GM18502 (cell line): ENCODE measurements around the gene METRN.
"Not testable (repeated sequence)": the region's sequence is repeated elsewhere in the genome, so short reads cannot be mapped to it uniquely, and the experiment has no call there.

Source experiments
- ATAC-seq: cut with Tn5 transposase; IDR thresholded peaks from one replicate; pipeline ENCODE4 v1.9.1; 2021; ENCODE audit warnings: mild to moderate bottlenecking; ENCODE audit not compliant: unreplicated experiment, poor library complexity

Gene METRN

GRCh38 chr16:707062-707538 lies 7.8 kb upstream of the METRN start:
- ATAC-seq, result no peak

GRCh38 chr16:708019-708418 lies 6.9 kb upstream of the METRN start:
- ATAC-seq, result no peak

DNA sequence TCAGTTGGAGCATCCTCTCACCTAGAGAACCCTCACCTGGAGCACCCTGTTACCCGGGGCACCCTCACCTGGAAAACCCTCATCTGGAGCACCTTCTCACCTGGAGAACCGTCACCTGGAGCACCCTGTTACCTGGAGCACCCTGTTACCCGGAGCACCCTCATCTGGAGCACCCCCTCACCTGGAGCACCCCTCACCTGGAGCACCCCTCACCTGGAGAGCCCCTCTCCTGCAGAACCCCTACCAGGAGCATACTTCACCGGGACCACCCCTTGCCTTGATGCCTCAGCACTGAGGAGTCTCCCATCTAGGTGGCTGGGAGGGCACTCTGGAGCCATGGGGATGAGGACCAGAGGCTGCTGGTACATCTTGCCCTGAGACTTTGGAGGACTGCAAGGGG lies 6.0 kb upstream of the METRN start:
- ATAC-seq, result no peak

- ATAC-seq, result no peak
Observed at GRCh38 chr16:709566-710499, 5.1 kb upstream of the METRN start.

DNA sequence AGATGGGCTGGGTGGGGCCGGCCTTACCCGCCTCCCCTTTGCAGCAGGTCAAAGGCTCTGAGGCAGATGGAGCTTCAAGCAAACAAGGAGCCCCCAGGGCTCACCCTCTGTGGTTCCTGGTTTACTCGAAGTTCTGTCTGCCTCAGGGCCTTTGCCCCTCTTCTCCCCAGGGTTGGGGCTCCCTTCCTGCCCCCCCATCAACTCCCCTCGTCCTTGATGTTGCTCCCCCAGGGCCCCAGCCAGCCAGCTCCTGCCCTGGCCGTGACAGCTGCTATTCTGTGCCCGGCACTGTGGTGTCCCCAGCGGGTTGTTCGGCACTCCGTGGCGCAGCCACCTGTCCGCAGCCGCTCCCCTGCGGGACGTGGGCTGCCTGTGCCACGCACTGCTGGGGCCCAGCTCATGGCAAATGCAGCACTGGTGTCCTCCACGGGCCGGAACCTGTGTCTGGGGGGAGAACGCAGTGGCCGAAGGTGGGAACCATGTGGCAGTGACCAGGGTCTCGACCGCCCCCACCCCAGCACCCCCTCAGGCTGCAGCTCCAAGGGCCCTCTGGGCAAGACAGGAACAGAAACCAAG lies 4.3 kb upstream of the METRN start:
- ATAC-seq, result no peak

DNA sequence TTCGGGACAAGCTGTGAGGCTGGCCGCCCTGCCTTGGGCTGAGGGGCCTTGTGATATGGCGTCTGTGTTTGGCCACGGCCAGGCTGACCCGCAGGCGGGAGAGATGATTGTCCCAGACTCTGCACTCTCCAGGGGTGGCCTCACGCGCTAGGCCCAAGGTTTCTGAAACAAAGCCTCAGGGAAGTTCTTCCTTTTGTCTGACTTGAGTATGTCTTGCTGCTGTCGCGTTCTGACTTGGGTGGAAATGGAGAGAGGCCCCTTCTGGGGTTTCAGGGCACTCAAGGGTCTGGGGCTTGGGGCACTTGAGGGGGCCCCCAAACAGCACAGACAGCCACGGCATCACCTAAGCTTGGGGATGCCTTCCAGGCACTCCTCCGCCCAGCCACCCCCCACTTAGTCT lies 3.8 kb upstream of the METRN start:
- ATAC-seq, result no peak

DNA sequence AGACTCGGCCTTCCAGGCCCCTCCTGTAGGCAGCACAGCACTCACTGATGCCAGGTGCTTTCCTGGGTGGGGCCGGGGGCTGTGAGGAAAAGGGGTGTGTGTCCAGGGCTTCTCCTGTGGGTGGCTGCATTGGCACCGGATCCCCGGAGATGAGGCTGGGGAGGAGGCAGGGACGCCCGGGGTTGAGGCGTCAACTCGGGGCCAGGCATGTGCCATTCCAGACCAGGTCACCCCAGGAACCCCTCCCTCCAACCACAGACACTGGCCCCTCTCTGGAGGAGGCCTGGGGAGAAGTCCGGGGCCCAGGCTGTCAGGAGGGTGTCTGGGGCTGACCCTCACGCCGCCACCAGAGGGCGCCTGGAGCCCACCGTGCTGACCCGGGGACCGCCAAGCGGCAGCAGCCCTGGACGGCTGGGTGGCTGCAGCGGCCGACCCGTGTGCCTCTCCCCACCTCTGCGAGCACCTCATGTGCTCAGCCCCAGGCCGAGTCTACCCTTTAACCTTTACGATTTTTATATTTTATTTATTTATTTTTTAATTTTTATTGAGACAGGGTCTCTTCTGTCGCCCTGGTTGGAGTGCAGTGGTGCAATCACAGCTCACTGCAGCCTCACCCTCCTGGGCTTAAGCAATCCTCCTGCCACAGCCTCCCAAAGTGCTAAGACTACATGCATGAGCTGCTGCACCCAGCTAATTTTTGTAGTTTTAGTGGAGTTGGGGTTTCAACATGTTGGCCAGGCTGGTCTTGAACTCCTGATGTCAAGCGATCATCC lies 3.2 kb upstream of the METRN start:
- no peak for ATAC-seq

DNA sequence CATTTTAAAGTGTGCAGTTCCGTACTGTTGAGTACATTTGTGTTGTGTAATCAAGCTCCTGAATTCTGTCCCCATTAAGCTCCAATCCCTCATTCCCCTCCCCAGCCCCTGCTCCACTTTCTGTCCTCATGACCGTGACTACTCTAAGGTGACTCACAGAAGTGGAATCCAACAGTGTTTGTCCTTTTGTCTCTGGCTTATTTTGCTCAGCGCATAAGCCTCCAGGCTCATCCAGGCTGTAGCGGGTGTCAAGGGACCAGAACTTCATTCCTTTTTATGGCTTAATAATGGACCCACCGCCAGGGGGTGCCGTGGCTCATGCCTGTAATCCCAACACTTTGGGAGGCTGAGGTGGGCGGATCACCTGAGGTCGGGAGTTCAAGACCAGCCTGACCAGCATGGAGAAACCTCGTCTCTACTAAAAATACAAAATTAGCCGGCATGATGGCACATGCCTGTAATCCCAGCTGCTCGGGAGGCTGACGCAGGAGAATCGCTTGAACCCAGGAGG lies 2.1 kb upstream of the METRN start:
- not testable (repeated sequence) for ATAC-seq

DNA sequence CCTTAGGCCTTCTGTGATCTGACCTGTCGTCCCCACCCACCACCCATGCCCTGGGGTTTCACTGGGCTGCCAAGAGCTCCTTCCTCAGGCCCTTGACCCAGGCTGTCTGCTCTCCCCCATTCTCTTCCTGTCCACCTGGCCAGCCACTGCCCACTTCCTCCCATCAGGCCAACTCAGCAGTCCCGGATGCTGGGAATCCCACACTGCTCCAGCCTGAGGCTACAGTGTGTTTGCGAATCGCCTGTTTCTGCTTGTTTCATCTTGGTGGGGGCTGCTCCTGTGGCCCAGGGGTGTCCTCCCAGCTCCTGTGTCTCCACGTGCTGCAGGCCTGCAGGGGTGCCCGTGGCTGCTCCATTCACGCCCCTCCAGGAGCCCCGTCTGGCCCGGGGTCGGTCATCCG lies 839 bp upstream of the METRN start:
- no peak for ATAC-seq

- ATAC-seq, result no peak
Observed at GRCh38 chr16:715477-716199, 720 bp downstream of the METRN start.

DNA sequence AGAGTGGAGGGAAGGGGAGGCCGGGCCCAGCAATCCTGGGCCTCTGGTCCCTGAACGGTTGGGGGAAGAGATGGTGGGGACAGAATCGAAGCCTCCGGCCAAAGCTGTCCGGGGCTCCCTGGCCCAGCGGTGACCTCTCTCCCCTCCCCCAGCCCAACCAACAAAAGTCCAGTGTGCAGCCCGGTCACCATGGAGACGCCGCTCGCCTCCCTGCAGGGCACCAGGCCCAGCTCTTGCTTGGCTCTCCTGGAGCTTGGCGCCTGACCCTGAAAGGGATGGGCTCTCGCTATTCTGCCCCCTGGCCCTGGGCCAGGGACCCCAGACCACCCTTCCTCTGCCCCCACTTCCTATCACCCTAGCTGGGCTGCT lies 1.3 kb downstream of the METRN start:
- ATAC-seq, result no peak

- no peak for ATAC-seq
Observed at GRCh38 chr16:716768-717325, 1.9 kb downstream of the METRN start.

GRCh38 chr16:717450-718245 lies 2.7 kb downstream of the METRN start:
- no peak for ATAC-seq

DNA sequence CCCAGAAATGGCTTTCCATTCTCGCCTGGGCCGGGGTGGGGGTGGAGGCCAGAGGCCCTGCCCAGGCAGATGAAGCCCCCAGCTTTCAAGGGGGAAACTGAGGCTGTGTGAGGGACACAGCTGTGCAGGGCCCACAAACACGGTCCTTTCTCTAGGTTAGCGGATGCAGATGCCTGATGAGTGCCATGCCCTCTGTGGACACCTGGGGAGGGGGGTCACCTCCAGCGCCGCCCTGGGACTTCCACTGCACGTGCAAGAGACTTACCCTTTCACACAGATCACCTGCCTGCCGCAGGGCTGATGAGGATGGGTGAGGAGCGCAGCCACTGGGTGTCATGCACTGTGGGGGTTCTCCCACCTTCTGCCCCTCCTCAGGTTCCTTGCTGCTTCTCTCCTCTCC lies 3.5 kb downstream of the METRN start:
- no peak for ATAC-seq

DNA sequence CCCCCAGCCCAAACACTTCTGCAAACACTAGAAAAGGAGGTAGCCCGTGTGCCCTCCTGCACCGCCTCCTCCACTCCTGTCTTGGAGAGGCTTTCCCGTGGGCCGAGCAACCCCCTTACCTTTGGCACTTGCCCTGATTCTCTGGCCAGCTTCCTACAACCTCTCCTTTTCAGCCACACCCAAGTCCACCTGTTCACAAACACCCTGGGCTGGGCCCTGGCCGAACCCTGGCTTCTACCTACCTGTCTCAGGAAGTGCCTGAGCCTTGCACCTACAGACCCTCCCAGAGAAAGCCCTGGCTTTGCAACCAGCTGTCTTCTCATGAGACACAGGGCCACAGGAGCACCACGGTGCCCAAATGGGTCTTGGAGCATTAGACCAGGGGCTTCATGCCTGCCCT lies 4.0 kb downstream of the METRN start:
- no peak for ATAC-seq

- no peak for ATAC-seq
Observed at GRCh38 chr16:719815-720446, 5.0 kb downstream of the METRN start.

GRCh38 chr16:720447-720989 lies 5.6 kb downstream of the METRN start:
- peak; percentile 22 for ATAC-seq

- peak; percentile 63 for ATAC-seq
Observed at GRCh38 chr16:720990-721764, 6.3 kb downstream of the METRN start, which contains the start of gene ANTKMT. ANTKMT (plus strand) TSS chr16:721146; CDS start chr16:721275, 129 bp downstream.
